ENCODE measurements around the gene IGFBP5.

DNA sequence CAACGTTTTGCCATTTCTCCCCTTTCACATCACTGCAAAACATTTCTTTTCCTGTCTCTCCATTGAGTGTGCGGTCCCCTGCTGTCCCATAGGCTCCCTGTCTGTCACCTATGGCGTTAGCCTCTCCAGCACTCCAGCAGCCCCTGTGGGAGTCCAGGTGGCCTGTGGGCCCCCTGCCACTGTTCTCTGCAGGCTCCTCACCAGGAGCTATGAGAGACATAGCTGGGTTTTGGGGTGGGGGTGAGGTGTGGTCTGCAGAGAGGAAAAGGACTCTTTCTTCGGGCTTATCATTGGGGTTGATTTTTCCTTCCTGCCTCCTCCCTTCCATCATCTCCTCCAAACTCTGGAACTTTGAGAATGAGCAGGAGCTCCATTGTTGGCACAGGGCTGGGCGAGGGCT is 36.1 kb upstream of the IGFBP5 start:
- TF ChIP-seq POLR2A (IDR thresholded peaks at IDR 0.05) = no peak
- TF ChIP-seq, protein P1, sequence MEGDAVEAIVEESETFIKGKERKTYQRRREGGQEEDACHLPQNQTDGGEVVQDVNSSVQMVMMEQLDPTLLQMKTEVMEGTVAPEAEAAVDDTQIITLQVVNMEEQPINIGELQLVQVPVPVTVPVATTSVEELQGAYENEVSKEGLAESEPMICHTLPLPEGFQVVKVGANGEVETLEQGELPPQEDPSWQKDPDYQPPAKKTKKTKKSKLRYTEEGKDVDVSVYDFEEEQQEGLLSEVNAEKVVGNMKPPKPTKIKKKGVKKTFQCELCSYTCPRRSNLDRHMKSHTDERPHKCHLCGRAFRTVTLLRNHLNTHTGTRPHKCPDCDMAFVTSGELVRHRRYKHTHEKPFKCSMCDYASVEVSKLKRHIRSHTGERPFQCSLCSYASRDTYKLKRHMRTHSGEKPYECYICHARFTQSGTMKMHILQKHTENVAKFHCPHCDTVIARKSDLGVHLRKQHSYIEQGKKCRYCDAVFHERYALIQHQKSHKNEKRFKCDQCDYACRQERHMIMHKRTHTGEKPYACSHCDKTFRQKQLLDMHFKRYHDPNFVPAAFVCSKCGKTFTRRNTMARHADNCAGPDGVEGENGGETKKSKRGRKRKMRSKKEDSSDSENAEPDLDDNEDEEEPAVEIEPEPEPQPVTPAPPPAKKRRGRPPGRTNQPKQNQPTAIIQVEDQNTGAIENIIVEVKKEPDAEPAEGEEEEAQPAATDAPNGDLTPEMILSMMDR (IDR thresholded peaks at IDR 0.05) = no peak

Measured in body of pancreas (tissue), 4 donors.